Brain microvascular endothelial cell (primary cell): ENCODE data around the gene THAP2.
"Not testable (repeated sequence)": the region's sequence is repeated elsewhere in the genome, so short reads cannot be mapped to it uniquely, and the experiment has no call there.

Source experiments
- DNase-seq: peaks from one replicate; pipeline ENCODE4 v3.0.0-alpha.2; 2020
- H3K27ac ChIP-seq: fragments of 250-450 bp; sonication (Bioruptor Pico); 2 replicates; pipeline ENCODE4 v1.5.1; 2020; ENCODE audit warnings: mild to moderate bottlenecking, moderate library complexity
- H3K27me3 ChIP-seq: fragments of 250-450 bp; sonication (Bioruptor Pico); replicated peaks from 2 replicates; pipeline ENCODE4 v1.5.1; 2020; ENCODE audit warnings: mild to moderate bottlenecking
- H3K36me3 ChIP-seq: fragments of 250-450 bp; sonication (Bioruptor Pico); replicated peaks from 2 replicates; pipeline ENCODE4 v1.5.1; 2020; ENCODE audit warnings: mild to moderate bottlenecking
- H3K4me3 ChIP-seq: 2 replicates; pipeline ENCODE4 v1.5.1; 2011; ENCODE audit warnings: low read depth, mild to moderate bottlenecking, control low read depth, low read length, moderate library complexity
- in situ Hi-C: cut with HindIII; loops from 2 replicates; pipeline ENCODE4 v1.10.0; 2017; ENCODE audit warnings: low sequenced_read_pairs, low pct_ligation_motif_present
- TF ChIP-seq, protein P1 (sequence below): IDR thresholded peaks from 2 replicates; pipeline ENCODE4 v1.5.1; 2011; ENCODE audit warnings: low read depth, mild to moderate bottlenecking, moderate library complexity, low read length, control low read depth, inconsistent platforms; ENCODE audit errors: missing control alignments

THAP2 gene

DNA sequence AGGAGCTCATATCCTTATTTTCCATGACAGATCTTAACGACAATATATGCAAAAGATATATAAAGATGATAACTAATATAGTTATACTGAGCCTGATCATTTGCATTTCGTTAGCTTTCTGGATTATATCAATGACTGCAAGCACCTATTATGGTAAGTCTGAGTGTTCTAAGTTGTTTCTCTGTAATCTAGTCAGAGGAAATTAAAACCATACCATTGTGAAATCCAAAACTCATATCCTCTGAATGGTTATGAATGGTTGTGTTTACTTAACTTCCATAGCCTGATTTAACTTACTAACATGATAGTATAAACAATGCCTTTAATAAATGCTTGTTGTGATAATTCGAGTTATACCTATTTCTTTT lies 22.5 kb downstream of the THAP2 start:
- peak overlapping the region; percentile 84 for H3K4me3 ChIP-seq
- H3K27me3 ChIP-seq, result no peaks in the 10 kb centered on the region
- DNase-seq, result no peak
- no peaks in the 10 kb centered on the region for H3K36me3 ChIP-seq
- H3K27ac ChIP-seq, result peak overlapping the region; percentile 76
- TF ChIP-seq, protein P1, sequence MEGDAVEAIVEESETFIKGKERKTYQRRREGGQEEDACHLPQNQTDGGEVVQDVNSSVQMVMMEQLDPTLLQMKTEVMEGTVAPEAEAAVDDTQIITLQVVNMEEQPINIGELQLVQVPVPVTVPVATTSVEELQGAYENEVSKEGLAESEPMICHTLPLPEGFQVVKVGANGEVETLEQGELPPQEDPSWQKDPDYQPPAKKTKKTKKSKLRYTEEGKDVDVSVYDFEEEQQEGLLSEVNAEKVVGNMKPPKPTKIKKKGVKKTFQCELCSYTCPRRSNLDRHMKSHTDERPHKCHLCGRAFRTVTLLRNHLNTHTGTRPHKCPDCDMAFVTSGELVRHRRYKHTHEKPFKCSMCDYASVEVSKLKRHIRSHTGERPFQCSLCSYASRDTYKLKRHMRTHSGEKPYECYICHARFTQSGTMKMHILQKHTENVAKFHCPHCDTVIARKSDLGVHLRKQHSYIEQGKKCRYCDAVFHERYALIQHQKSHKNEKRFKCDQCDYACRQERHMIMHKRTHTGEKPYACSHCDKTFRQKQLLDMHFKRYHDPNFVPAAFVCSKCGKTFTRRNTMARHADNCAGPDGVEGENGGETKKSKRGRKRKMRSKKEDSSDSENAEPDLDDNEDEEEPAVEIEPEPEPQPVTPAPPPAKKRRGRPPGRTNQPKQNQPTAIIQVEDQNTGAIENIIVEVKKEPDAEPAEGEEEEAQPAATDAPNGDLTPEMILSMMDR, result no peak
- in situ Hi-C loops, result no loop called here

GRCh38 chr12:71687172-71687571 lies 23.1 kb downstream of the THAP2 start:
- DNase-seq, H3K36me3 ChIP-seq, H3K27ac ChIP-seq, in situ Hi-C loops, H3K27me3 ChIP-seq: not testable (repeated sequence)
- H3K4me3 ChIP-seq, result peak overlapping the region; percentile 84

DNA sequence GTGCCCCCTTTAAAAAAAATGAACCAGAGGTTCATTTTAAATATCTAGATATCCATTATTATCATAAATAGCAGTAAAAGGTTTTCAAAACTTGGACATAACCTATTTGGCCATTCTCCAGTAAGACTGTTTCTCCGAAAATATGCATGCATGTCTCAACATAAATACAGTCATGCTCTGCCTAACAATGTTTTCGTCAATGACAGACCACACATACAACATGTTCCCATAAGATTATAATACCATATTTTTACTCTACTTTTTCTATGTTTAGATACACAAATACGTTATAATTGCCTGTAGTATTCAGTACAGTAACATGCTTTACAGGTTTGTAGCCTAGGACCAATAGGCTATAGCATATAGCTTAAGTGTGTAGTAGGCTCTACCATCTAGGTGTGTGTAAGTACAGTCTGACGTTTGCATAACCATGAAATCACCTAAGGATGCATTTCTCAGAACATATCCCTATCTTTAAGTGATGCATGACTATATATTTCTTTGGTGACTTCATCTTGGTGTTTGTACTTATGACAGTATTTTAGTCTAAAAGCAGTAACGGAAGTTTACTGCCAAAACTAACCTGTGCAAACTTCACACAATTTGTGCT lies 25.0 kb downstream of the THAP2 start:
- Histone ChIP-seq H3K27ac (no peak overlapping the region), H3K27me3 (no peaks in the 10 kb centered on the region), H3K4me3 (no peak overlapping the region), H3K36me3 (no peaks in the 10 kb centered on the region)
- DNase-seq, result no peak
- TF ChIP-seq, protein P1, result no peak
- in situ Hi-C loops, result no loop called here

DNA sequence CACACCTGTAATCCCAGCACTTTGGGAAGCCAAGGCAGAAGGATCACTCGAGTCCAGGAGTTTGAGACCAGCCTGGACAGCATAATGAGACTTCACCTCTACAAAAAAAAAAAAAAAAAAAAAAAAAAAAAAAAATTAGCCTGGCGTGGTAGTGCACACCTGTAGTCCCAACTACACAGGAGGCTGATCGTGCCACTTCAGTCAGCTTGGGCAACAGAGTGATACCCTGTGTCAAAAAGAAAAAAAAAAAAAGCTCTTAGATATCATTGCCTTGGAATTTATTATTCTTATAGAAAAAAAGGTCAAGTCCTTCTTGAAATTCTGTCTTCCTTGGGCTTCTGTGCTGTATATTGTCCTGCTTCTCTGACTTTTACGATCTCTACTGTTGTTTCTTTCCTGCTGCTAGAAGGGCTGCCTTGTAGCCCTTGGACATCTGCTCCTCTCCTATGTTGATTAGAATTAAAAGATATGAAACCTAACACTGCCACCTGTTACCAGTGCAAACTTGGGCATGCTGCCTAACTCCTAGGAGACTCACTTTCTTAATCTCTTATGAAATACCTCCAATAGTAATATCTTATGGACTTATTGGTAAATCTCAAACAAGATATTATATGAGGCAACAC lies 27.5 kb downstream of the THAP2 start:
- Histone ChIP-seq H3K27ac (no peak overlapping the region), H3K27me3 (no peaks in the 10 kb centered on the region), H3K4me3 (no peak overlapping the region), H3K36me3 (no peaks in the 10 kb centered on the region)
- no peak for DNase-seq
- TF ChIP-seq, protein P1, result no peak
- in situ Hi-C loops, result no loop called here

DNA sequence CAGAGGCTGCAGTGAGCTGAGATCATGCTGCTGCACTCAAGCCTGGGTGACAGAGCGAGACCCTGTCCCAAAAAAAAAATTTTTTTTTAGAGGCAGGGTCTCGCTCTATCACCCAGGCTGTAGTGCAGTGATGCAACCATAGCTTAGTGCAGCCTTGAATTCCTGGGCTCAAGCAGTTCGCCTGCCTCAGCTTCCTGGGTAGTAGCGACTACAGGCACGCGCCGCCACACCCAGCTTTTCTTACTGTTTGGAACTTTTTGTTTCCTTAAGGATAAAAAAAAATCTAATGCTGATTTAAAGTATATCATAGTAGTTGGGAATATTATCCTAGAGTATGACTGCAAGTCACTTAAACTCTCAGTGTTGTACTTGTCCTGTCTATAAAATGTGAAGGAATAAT lies 29.0 kb downstream of the THAP2 start:
- no peaks in the 10 kb centered on the region for H3K36me3 ChIP-seq
- no peaks in the 10 kb centered on the region for H3K27me3 ChIP-seq
- H3K4me3 ChIP-seq, result no peak overlapping the region
- no peak overlapping the region for H3K27ac ChIP-seq
- TF ChIP-seq, protein P1, result no peak
- in situ Hi-C loops, result no loop called here
- DNase-seq, result no peak

- H3K4me3 ChIP-seq, DNase-seq, H3K36me3 ChIP-seq, H3K27ac ChIP-seq, H3K27me3 ChIP-seq, in situ Hi-C loops: not testable (repeated sequence)
These were observed 29.6 kb downstream of the THAP2 start for GRCh38 chr12:71693651-71694050.
